22Rv1 (cell line): ENCODE results near the gene SLC22A12.

Experiments used
- CTCF ChIP-seq: fragments of 450-650 bp; IDR thresholded peaks from 2 replicates; pipeline ENCODE4 v1.5.1; 2017; ENCODE audit warnings: mild to moderate bottlenecking
- ZFX ChIP-seq: fragments of 450-650 bp; IDR thresholded peaks from 2 replicates; pipeline ENCODE4 v1.6.1; 2017; ENCODE audit warnings: antibody characterized with exemption, borderline replicate concordance

GRCh38 chr11:64605244-64605560, 14.2 kb downstream of the SLC22A12 start:
- no peak for TF ChIP-seq CTCF
- no peak for TF ChIP-seq ZFX
